C4-2B (cell line): ENCODE data around the gene VPS45.

Source experiments
- CTCF ChIP-seq: fragments of 450-650 bp; conservative IDR thresholded peaks from 2 replicates; pipeline ENCODE4 v1.5.1; 2017; ENCODE audit warnings: mild to moderate bottlenecking
- ZFX ChIP-seq: fragments of 450-650 bp; IDR thresholded peaks from 2 replicates; pipeline ENCODE4 v1.6.1; 2017

GRCh38 chr1:150148837-150149270 is 81.3 kb downstream of the VPS45 start:
- no peak for TF ChIP-seq CTCF
- TF ChIP-seq ZFX = no peak
